Activated T-cell treated with anti-CD3 and anti-CD28 coated beads for 48 hours (primary cell): Measurements from ENCODE around the gene FEM1B.
A peak's percentile ranks its signal among the peaks of the same experiment; 100 is the strongest.
"Not testable (repeated sequence)": the region's sequence is repeated elsewhere in the genome, so short reads cannot be mapped to it uniquely, and the experiment has no call there.

Source experiments
- DNase-seq: peaks from one replicate; pipeline ENCODE4 v3.0.0-alpha.2; 2020; ENCODE audit warnings: low read depth

Gene FEM1B

DNA sequence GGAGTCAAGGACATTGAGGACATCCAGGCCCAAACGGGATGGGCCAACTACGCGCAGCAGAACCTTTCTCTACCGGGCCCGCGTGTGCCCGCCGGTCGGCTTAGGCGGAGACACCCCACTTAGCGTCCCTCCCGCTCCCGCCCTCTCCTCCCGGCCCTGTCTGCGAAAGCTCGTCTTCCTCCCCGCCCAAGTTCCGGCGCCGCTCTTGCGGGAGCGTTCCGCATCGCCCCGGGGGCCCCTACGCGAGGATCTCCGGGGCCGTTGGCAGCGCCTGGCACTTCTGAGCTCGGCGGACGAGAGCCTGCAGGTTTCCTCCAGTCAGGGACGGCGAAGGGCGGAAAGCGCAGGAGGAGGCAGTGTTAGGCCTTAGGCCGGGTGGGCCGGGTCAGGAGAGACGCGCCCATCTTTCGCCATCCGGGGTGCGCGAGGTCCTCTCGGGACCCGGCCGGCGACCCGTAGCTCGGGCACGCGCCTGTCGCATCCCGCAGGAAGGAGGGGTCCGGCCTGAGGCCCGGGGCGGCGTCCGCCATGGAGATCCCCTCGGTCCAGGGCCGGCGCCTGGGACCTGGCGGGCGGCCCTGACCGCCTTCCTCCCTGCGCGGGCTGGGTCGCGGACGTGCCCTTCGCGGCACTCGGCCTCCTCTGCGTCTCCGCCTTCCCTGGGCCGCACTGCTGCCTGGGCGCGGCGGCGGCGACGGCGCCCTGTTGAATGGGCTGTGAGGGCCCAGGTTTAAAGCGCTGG is at the start of gene FEM1B:
FEM1B (plus strand) TSS at position 143 of the 742 bp plus-strand sequence. CDS start 673 bp downstream, outside the sequence.
- DNase-seq: peak; percentile 84

DNA sequence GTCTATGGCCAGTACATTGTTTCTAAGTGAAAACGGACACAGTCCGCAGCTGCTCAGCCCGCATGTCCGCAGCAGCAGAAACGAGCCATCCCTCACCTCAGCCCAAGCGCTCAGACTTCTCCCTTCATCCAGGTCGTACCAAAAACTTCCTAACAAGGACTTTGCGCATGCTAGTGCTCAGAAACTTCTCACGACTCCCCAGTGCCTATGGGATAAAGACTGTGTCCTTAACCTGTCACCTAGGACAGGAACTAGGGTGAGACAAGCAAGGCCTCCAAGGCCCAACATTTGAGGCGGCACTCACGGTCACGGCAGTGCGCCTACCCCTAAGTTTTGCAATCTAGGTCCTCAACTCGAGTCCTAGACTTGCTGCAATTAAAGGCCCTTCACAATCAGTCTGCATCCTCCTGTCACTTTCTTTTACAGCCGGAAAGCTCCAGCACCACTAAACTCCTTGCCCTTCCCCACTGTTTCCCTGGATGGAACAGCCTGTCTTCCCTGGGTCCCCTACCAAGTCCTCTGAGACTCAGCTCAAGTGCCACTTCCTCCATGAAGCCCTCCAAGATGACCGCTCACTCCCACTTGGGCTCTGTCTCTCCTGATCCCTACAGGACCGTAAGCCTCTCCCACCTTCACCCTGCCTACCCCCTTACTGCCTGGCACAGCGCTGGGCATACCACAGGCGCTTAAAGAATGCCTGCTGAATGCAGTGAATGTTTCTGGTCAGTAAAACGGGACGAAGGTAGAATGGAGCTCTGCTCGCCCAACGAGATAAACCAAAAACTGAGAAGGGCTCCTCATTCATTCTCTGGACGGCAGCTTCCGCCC is 49.2 kb upstream of the FEM1B start:
- no peak for DNase-seq

DNA sequence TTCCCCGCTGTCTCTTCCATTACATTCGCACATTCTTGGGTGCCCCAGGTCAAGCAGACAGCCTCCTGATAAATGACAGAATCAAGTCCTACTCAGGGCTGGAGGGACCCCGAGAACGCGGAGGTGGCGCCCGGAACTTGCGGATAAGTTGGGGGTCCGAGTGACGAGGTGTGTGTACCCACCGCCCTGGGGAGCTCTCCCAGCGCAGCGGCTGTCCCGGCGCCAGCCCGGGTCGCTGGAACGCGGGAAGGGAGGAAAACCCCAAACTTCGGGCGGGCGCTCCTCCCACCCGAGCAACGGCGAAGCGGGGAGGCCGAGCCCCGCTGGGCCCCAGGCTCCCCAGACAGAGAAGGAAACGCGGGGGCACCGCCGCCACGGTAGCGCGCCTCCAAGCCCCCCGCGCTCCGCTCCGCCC is 48.6 kb upstream of the FEM1B start:
- no peak for DNase-seq

DNA sequence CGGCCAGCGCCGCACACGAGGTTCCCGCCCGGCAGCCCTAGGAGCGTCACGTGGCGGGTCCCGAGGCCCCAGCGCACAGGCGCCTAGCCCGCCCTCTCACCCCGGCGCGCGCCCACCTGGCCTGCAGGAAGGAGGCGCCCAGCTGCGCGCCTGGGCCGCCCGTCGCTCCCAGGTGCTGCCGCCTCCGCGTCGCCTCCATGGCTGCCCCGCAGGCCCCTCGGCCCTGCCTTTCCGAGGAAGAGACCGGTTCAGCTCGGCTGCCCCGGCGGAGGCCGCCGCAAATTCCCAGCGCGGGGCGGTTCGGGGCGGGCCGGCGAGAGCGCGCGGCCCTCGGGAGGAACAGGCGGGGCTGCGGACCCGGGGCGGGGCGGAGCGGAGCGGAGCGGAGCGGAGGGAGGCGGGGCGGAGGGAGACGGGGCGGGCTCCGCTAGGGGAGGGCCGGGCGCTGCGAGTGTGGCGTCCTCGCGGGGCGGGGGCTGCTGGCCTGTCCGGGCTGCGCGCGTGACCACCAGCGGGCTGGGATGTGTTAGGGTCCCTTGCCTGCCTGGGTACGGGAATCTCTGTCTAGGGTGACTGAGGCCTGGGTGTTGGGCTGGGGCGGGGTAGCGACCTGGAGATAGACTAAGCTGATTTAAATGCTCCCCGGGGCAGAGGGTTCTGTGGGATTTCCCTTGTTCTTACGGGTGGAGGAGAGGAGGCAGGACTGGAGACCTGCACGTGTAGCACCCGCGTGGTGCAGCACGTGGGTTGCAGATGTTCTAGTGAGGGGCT is 48.0 kb upstream of the FEM1B start, which contains the start of gene CLN6:
CLN6 (minus strand) TSS at position 343 of the 771 bp plus-strand sequence; CDS start at position 199, 144 bp downstream.
- peak; percentile 81 for DNase-seq

DNA sequence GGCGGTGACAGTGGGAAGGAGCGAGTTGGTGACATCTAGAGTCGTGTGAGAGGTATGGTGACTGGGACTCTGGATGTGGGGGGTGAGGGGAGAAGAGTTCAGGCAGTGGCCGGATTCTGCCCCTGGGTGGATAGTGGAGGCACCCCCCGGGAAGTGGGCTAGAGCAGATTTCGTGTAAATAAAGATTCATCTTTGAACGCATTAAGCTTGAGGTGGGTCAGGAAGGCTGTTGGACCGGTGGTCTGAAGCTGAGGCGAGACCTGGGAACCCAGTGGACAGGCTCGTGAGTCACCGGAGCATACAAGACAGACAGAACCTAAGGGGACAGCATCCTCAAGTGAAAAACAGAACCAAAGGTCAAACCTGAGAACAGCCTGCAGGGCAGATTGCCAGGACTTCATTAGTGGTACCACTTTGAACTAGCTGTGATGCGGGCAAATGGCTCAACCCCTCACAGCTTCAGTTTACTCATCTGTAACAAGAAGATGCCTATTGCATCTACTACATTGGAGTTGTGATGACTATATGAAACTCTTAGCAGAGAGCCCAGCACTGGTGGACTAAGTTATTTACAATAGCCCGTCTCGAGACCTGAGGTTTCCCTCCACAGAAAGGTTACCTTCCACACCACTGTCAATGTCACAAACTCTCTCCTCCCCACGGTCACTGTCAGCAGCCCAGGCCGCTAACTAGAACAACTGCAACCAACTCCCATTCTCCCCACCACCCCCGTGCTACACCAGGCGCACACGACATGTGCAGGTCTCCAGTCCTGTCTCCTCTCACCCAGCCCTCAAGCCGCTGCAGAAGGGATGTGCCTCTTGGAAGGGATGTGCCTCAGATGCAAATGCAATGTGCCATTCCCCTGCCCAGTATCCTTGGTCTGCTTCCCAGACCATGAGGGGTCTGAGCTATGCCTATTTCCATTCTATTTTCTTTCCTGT is 47.1 kb upstream of the FEM1B start:
- DNase-seq: no peak

DNA sequence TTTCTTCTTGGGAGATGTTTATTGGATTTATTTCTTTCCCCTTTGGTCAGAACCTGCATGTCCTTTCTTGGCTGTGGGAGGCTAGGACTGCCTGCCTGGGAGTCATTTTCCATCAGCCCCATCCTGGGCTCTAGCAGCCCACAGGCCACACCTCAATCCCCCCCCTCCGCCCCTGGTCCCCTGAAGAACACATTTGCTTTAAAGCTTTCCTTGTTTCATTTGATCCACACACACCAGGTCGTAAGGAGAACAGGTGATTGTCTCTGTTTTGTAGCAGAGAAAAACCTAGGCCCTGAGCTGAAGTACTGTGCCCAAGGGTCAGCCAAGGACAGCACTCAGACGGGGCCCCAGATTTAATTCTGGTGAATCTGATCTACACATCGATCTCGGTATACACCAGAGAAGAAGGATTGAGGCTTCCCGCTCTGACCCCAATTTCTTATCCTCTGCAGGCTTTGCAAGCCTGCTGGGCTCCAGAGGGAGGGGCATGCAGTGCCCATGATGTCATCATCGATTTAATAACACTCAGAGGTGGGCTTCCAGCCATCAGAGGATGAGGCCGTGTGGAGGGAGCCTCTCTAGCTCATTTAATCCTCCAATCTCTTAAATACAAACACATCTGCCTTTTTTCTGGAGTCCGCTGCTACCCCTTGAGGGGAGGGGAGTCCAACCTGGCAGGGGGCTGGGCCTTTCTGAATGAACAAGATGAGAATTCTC is 46.3 kb upstream of the FEM1B start:
- DNase-seq: no peak

DNA sequence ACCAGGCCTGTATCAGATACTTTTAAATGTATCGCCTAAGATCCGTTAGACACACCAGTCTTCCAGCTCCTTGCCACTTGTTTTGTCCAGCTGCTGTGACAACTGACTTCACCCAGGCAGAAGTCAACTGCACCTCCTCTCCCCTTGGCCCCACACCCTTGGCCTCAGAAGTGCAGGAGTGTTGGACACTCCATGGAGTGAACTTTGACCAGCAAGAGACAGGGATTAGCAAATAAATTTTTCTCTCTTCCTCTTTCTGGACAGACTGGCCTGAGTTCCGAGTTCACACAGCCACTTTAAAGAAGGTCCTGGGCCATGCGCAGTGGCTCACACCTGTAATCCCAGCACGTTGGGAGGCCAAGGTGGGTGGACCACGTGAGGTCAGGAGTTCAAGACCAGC is 45.1 kb upstream of the FEM1B start:
- DNase-seq: no peak

DNA sequence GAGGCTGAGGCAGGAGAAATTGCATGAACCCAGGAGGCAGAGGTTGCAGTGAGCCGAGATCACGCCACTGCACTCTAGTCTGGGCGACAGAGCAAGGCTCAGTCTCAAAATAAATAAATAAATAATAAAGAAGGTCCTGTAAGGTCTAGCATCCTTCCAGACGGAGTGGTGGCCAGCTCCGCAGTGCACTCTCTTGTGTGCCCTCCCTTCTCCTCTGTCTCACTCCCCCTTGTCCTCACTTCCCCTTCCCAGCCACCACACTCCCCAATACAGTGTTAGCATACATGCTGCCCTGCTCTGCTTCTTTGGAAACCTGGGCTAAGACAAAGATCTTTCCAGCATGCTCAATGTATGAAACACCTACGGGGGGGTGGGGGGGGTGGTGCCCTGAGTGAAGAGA is 44.6 kb upstream of the FEM1B start:
- DNase-seq: no peak

DNA sequence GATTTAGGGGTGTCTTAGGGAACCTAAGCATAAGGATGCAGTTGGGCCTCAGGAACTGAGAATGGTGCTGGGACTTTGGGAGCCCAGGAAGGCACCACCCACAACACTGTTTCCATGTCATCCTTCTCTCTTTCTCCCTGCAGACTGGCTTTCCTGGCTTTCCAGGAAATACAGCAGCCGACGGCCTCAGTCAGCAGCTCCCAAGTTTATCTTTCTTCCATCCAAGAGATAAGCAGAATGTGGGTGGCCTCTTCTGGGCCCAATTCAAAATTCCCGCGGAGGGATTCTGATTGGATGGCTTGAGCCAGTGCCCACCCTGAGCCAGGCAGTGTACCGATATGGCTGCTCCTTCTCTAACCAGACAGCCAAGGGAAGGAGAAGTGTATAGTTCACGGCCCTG is 43.5 kb upstream of the FEM1B start:
- DNase-seq: no peak

DNA sequence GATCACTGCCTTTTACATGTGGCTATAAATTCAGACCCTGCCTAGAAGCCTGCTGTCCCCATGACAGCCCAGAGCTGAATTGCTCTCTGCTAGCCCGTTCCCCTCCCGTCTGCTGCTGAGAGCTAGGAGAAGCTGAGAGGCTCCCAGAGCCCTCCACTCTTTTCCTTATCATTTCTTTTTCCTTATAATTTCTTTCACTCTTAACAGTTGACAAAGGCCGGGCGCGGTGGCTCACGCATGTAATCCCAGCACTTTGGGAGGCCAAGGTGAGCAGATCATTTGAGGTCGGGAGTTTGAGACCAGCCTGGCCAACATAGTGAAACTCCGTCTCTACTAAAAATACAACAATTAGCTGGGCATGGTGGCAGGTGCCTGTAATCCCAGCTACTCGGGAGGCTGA is 43.0 kb upstream of the FEM1B start:
- not testable (repeated sequence) for DNase-seq

DNA sequence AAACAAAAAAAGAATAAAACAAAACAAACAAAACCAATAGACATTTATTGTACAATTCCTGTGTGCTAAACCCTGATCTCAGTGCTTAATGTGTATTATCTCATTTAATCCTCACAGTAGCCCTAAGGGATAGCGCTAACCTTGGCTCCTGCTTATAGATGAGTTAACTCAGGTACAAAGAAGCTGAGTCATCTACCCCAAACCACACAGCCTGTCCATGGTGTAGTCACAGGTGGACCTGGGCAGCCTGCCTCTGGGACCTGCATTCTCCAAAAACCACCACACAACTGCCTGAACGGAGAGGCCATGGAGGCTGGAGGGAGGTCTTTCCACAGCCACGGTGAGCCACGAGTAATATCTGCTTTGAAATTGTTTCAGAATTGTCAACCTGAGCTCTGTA is 42.5 kb upstream of the FEM1B start:
- DNase-seq: no peak

DNA sequence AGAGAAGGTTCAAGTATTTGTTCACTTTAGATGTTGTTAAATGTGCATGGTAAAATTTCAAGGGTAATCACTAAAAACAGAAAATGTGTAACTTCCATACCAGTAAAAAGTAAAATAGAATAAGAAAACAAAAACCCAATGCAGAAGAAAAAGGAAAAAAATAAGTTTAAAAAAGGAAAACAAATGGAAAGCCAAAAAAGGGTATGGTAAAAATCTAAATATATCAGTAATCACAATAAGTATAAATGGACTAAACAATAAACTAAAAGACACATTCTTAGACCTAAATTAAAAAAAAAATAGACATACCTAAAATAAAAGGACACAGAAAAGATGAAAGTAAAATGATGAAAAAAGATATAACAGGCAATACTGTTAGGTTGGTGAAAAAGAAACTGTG is 38.5 kb upstream of the FEM1B start:
- no peak for DNase-seq

DNA sequence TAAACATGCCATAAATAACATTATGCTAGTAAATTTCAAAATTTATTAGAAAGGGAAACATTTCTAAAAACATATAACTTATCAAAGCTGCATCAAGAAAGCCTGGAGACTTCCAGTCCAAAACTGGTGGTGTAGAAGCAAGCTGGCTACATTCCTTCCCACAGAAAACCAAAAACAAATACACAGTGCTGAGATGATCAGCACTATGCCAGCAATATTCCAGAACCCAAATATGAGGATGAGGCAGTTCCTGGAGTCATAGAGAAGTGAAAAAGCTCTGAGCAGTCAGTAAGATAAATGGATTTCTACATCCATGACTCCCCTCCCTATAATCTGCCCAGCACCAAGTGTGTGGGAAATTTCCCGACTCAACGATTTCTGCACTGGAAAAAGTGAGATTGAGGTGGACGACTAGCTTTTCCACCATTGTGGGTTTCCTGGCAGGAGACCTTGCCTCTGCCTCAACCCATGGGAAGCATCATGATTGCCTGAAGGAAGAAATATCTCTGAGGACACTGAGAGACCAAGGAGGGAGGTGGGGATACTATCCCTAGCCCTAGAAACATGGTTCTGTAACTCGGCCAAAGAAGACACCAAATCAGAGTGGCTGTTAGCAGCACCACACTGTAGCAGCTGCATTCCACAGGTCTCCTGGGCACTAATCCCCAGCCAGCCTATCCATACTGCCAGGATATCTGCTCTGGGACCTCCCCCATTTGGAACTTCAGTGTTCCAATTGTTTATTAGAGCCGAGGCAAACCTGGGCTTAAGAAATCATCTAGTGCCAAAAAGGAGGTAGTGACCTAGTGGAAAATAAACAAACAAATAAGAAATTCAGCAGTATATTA is 36.2 kb upstream of the FEM1B start:
- no peak for DNase-seq

DNA sequence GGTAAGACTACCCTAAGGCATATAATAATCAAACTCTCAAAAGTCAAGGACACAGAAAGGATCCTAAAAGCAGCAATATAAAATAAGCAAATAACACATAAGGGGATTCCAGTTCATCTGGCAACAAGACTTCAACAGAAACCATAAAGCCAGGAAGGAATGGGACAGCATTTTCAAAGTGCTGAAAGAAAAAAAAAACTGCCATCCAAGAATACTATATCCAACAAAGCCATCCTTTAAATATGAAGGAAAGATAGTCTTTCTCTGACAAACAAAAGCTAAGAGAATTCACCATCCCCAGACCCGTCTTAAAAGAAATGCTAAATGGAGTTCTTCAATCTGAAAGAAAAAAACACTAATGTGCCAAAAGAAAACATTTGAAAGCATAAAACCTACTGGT is 33.3 kb upstream of the FEM1B start:
- no peak for DNase-seq

DNA sequence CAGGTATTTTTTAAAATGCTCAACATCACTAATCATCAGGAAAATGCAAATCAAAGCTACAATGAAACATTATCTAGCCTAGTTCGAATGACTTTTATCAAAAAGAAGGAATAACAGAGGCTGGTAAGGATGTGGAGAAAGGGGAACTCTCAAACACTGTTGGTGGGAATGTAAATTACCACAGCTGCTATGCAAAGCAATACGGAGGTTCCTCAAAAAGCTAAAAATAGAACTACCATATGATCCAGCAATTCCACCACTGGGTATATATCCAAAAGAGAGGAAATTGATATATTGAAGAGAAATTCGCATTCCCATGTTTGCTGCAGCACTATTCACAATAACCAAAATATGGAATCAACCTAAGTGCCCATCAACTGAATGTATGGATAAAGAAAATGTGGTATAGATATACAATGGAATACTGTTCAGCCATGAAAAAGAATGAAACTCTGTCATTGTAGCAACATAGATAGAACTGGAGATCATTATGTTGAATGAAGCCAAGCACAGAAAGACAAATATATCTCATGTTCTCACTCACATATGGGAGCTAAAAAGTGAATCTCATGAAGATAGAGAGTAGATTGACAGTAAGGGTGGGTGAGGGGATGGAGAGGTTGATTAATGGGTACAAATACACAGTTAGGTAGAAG is 28.4 kb upstream of the FEM1B start:
- no peak for DNase-seq

DNA sequence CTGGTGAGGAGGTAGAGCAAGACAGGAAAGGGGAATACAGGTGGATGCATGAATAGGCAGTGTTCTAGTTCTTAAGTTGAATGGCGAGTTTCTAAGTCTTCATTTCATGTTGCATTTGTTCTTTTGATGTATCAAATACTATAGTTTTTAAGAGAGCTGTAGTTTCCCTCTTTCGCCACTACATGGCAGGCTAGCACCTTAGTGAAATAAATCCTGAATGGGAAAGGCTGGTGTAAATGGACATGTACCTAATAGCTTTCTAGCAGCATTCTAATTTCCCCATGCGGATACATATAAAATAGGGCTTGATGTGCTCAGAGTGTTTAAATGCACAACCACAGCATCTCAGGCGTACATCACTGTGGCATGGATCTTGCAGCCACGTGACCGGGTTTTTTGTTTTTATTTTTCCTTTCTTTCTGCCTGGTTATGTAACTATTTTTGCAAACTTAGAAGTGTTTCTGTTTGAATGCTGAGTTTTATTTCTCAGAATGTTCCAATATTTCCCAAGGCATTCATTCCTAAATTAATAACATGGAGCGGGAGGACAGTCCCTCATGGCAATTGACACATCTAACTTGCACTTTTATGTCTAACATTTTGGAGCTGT is 24.5 kb upstream of the FEM1B start:
- peak; percentile 7 for DNase-seq

DNA sequence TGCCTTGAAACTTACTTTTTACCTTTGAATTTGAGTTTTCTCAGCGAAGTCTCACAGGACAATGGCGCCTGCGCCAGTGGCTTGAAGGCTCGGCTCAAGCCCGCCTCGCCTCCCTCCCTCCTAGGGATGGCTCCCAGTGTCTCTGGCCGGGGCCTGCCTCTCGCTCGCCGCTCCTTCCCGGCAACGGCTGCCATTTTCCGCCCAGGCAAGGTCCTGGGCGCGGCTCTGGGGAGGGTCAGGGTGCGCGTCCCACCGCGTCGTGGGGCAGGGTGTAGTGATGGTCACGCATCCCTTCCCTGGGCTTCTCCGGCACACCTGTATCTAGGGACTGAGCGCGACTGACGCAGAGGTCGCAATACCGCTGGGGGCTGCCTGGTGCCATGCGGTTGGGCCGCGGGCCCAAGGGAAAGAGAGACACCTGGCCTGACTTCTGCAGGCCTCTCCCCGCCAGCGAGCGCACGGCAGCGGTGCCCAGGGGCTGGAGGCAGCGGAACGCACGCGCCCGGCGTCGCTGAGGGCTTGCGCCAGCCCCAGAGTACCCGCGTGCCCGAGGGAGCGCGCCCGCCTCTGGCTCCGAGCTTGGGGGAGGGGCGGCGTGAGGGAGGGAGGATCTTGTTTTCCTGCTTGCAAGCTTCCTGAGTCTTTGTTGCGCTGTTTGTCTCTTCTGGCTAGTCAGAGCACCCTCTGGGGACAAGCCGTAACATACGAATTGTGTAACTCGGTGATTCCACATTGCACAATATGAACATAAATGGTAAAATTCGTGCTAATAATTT is 20.7 kb upstream of the FEM1B start:
- peak; percentile 57 for DNase-seq

DNA sequence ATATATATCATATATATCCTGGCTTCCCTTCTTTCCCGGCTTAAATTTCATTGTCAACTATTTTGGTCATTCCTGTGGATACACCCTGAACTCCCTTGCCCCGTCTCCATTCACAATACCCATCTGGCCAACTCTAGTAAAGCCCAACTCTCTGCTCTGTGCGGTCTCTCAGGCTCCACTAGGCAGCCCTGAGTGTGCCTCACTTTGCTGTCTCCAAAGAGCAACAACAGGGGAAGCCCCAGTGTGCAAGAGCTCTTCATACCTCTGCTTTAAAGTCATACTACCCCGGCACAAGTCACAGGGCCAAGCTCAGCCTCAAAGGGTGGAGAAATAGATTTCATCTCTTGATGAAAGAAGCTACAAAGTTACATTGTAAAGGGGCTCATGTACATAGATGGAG is 18.9 kb upstream of the FEM1B start:
- no peak for DNase-seq
